SK-N-MC (cell line): ENCODE results near the gene GULP1.

ENCODE experiments used
- EZH2 ChIP-seq: fragments of 200-600 bp; sonication (generic); IDR thresholded peaks from one replicate; pipeline ENCODE4 v1.6.1; 2017; ENCODE audit warnings: antibody characterized with exemption
- FOXP2 ChIP-seq: optimal IDR thresholded peaks from 2 replicates; pipeline ENCODE3; 2011; ENCODE audit warnings: mild to moderate bottlenecking, moderate library complexity; ENCODE audit not compliant: insufficient read depth; ENCODE audit errors: extremely low read length, control extremely low read depth
- POLR2AphosphoS5 ChIP-seq: IDR thresholded peaks from 2 replicates; pipeline ENCODE4 v1.6.1; 2012; ENCODE audit warnings: mild to moderate bottlenecking, low read depth, low read length, borderline replicate concordance

- no peak for TF ChIP-seq EZH2
- no peak for TF ChIP-seq POLR2AphosphoS5
- TF ChIP-seq FOXP2, result no peak
These were observed 13.9 kb upstream of the GULP1 start for GRCh38 chr2:188277786-188278185.
